GM12878 (cell line): ENCODE data around the gene PNPO. TPM values are rescaled to one million over a fixed set of nuclear protein-coding genes. Genes with fewer than 3 reads are reported as not detected.
A peak's percentile ranks its signal among the peaks of the same experiment; 100 is the strongest.

ENCODE experiments used
- ATAC-seq: fragments of 200-7000 bp; cut with Tn5 transposase; 3 replicates; pipeline ENCODE4 v1.9.1; 2020; ENCODE audit warnings: mild to moderate bottlenecking, moderate library complexity
- BruUV-seq: library from RNA; stranded (reverse); fragments of 400-500 nt; replicated peaks from 2 replicates; lab custom pipeline; 2021; lab: Mats Ljungman, UMichigan
- CTCF ChIA-PET: fragments of 300-600 bp; sonication (Branson Sonifier 250); formaldehyde crosslinking; extraction: SDS; loops from one replicate; lab custom pipeline; 2021; ENCODE audit warnings: inconsistent platforms; lab: Yijun Ruan, JAX
- POLR2A ChIA-PET: fragments of 350-600 bp; formaldehyde crosslinking; extraction: SDS; loops from one replicate; lab custom pipeline; 2021; ENCODE audit warnings: inconsistent platforms; lab: Charles Lee
- RAD21 ChIA-PET: fragments of 300-600 bp; sonication (Branson Sonifier 250); formaldehyde crosslinking; loops from one replicate; lab custom pipeline; 2023; ENCODE audit warnings: antibody characterized with exemption; ENCODE audit not compliant: unreplicated experiment; lab: Charles Lee
- SMC1A ChIA-PET: fragments of 300-600 bp; sonication (Branson Sonifier 250); formaldehyde crosslinking; loops from one replicate; lab custom pipeline; 2023; ENCODE audit not compliant: unreplicated experiment, uncharacterized antibody; lab: Charles Lee
- DNase-seq: peaks from one replicate; pipeline ENCODE4 v3.0.0-alpha.2; 2011; ENCODE audit warnings: low read depth, low spot score
- FAIRE-seq: peaks from 3 replicates; lab custom pipeline; 2011; peaks lifted over from hg19 to GRCh38; lab: Jason Lieb, UNC
- H2AFZ ChIP-seq: 2 replicates; pipeline ENCODE4 v1.6.0; 2011; ENCODE audit warnings: low read depth, low read length, control low read depth; ENCODE audit not compliant: control insufficient read depth
- H3K27ac ChIP-seq: 2 replicates; pipeline ENCODE4 v1.5.1; 2011; ENCODE audit warnings: control low read depth; ENCODE audit not compliant: control insufficient read depth, insufficient read depth
- H3K27me3 ChIP-seq, 2 experiments: replicated peaks in 1 of 2; 2 replicates each; pipeline versions ENCODE4 v1.6.0 to v1.6.1; 2011; ENCODE audit warnings: low read length in 1 of 2; ENCODE audit not compliant: control insufficient read depth in 2 of 2, insufficient read depth in 2 of 2
- H3K36me3 ChIP-seq, 2 experiments: 2 replicates each; pipeline ENCODE4 v1.5.1; 2011; ENCODE audit warnings: low read length in 1 of 2; ENCODE audit not compliant: control insufficient read depth in 2 of 2, insufficient read depth in 2 of 2
- H3K4me1 ChIP-seq: 2 replicates; pipeline ENCODE4 v1.6.1; 2011; ENCODE audit warnings: mild to moderate bottlenecking, low read length, moderate library complexity, mixed read lengths; ENCODE audit not compliant: control insufficient read depth, insufficient read depth
- H3K4me2 ChIP-seq: 2 replicates; pipeline ENCODE4 v1.6.0; 2011; ENCODE audit warnings: control low read depth; ENCODE audit not compliant: control insufficient read depth, insufficient read depth
- H3K4me3 ChIP-seq: fragments of 200-600 bp; sonication (generic); 2 replicates; pipeline ENCODE4 v1.5.1; 2016
- H3K79me2 ChIP-seq: 2 replicates; pipeline ENCODE4 v1.6.0; 2011; ENCODE audit warnings: low read length; ENCODE audit not compliant: control insufficient read depth, insufficient read depth
- H3K9ac ChIP-seq: 2 replicates; pipeline ENCODE4 v1.8.0; 2011; ENCODE audit warnings: low read length, control low read depth, mixed read lengths; ENCODE audit not compliant: control insufficient read depth, insufficient read depth
- H3K9me3 ChIP-seq: replicated peaks from 3 replicates; pipeline ENCODE4 v1.5.1; 2011; ENCODE audit warnings: mild to moderate bottlenecking, low read length; ENCODE audit not compliant: control insufficient read depth, insufficient read depth
- H4K20me1 ChIP-seq: 2 replicates; pipeline ENCODE4 v1.6.0; 2011; ENCODE audit not compliant: control insufficient read depth, insufficient read depth
- CHD4 ChIP-seq: fragments of 200-600 bp; sonication (generic); IDR thresholded peaks from 2 replicates; pipeline ENCODE4 v1.6.1; 2016; ENCODE audit warnings: mild to moderate bottlenecking
- HCFC1 ChIP-seq: fragments of 150-350 bp; IDR thresholded peaks from 2 replicates; pipeline ENCODE4 v1.6.1; 2014; ENCODE audit warnings: low read length
- LARP7 ChIP-seq: fragments of 450-650 bp; IDR thresholded peaks from 2 replicates; pipeline ENCODE4 v1.6.1; 2017; ENCODE audit warnings: mild to moderate bottlenecking
- MEF2B ChIP-seq: fragments of 450-650 bp; IDR thresholded peaks from 2 replicates; pipeline ENCODE4 v1.6.1; 2018; ENCODE audit warnings: mild to moderate bottlenecking, moderate library complexity; ENCODE audit not compliant: partially characterized antibody, poor library complexity, severe bottlenecking
- NFXL1 ChIP-seq: fragments of 450-650 bp; IDR thresholded peaks from 2 replicates; pipeline ENCODE4 v1.6.1; 2017; ENCODE audit warnings: antibody characterized with exemption, mild to moderate bottlenecking, borderline replicate concordance
- SKIL ChIP-seq: fragments of 450-650 bp; IDR thresholded peaks from 2 replicates; pipeline ENCODE4 v1.6.1; 2017; ENCODE audit warnings: mild to moderate bottlenecking, low read depth, inconsistent platforms; ENCODE audit not compliant: poor library complexity, severe bottlenecking
- SMAD1 ChIP-seq: fragments of 450-650 bp; IDR thresholded peaks from 2 replicates; pipeline ENCODE4 v1.6.1; 2018; ENCODE audit warnings: mild to moderate bottlenecking, low read depth; ENCODE audit not compliant: partially characterized antibody
- ZZZ3 ChIP-seq: IDR thresholded peaks from 2 replicates; pipeline ENCODE4 v1.6.1; 2011; ENCODE audit warnings: low read depth; ENCODE audit not compliant: control insufficient read depth, insufficient read length
- WGBS: methylation state at CpG from one replicate; pipeline ENCODE4 v1.1.6; 2016; ENCODE audit warnings: low lambda C conversion rate; ENCODE audit not compliant: insufficient replicate concordance, insufficient coverage; ENCODE audit errors: missing lambda C conversion rate; 5-methylcytosine and 5-hydroxymethylcytosine counted together
- in situ Hi-C: fragments of 300-500 bp; cut with MboI; formaldehyde crosslinking; loops from 9 replicates; pipeline ENCODE4 v1.14.3; 2018; ENCODE audit warnings: mixed read lengths
- intact Hi-C: fragments of 100-400 bp; cut with micrococcal nuclease; formaldehyde crosslinking; loops from one replicate; pipeline ENCODE4 v1.14.2; 2022; ENCODE audit not compliant: unreplicated experiment
- polyA plus RNA-seq, 11 experiments: library from polyadenylated mRNA; depleted of rRNA in 4 of 11; unstranded in 6 of 11; stranded (reverse) in 5 of 11; fragments of >200 nt; fragmentation: Nextera tagmentation in 4 of 11; fragmentation: Illumina TruSeq in 1 of 11; extraction: Ambion mirVana in 4 of 11; extraction: Trizol in 1 of 11; gene quantifications; 1 replicate in 1 of 11; 2 replicates in 10 of 11; pipeline versions ENCODE4 v1.2.1 to v1.2.3, GENCODE V29; 2011 to 2016; ENCODE audit warnings: inconsistent platforms in 2 of 11, missing spikeins in 2 of 11, low read depth in 1 of 11
- total RNA-seq, 4 experiments: library from RNA; depleted of rRNA in 3 of 4; stranded (reverse); fragments of >200 nt in 3 of 4; fragmentation: Illumina TruSeq in 1 of 4; extraction: Trizol in 1 of 4; gene quantifications; 2 replicates each; pipeline versions ENCODE4 v1.2.1 to v1.2.3, GENCODE V29; 2013 to 2021
- TF ChIP-seq, protein P1 (sequence below): IDR thresholded peaks from 2 replicates; pipeline ENCODE4 v1.6.1; 2011; ENCODE audit warnings: borderline replicate concordance, low read depth, mild to moderate bottlenecking, moderate library complexity, mixed read lengths, low read length; ENCODE audit not compliant: insufficient read depth; ENCODE audit errors: extremely low read length
- TF ChIP-seq, protein P2 (sequence below): IDR thresholded peaks from 2 replicates; pipeline ENCODE4 v1.6.1; 2012; ENCODE audit warnings: low read length, inconsistent platforms

The PNPO gene
- total and polyA plus RNA-seq, 10 of the 15 experiments (the other 5 are each of a cell fraction or from before 2014, with no cell fraction given): 13.9 to 52.6 (median 37.3) TPM

- no peak for ATAC-seq
- in situ Hi-C loops: no loop called here
- ChIA-PET CTCF (interaction anchor here (1.0 to 8.1 kb wide), 5 partner anchors 10 to 58 kb away, joined by 4 to 105 read pairs (median 15); partner anchors contain the start of genes CDK5RAP3 and PNPO), RAD21 (interaction anchor here (0.6 to 2.5 kb wide), 5 partner anchors 10 to 57 kb away, joined by 3 to 15 read pairs (median 3); partner anchors contain the start of gene CDK5RAP3), POLR2A (interaction anchor here (0.5 to 1.2 kb wide), 3 partner anchors 12 to 60 kb away, joined by 3 to 7 read pairs (median 3); no protein-coding TSS in a partner anchor), SMC1A (interaction anchor here (0.6 to 4.3 kb wide), 4 partner anchors 10 to 436 kb away, joined by 3 to 23 read pairs (median 4); no protein-coding TSS in a partner anchor)
- Histone ChIP-seq H2AFZ (no peak overlapping the region), H4K20me1 (no peaks in the 10 kb centered on the region), H3K4me2 (no peak overlapping the region), H3K79me2 (no peaks in the 10 kb centered on the region), H3K9me3 (no peaks in the 10 kb centered on the region), H3K4me3 (no peak overlapping the region), H3K27me3 (no peaks in the 10 kb centered on the region), H3K27ac (no peak overlapping the region), H3K36me3 (no peaks in the 10 kb centered on the region), H3K9ac (no peak overlapping the region), H3K4me1 (no peaks in the 10 kb centered on the region)
- intact Hi-C loops: no loop called here
- no TSS peak for BruUV-seq
- TF ChIP-seq MEF2B: peak; percentile 43
- TF ChIP-seq SMAD1: no peak
- no peak for TF ChIP-seq LARP7
- no peak for TF ChIP-seq NFXL1
- 29% methylated on average over 8 of the region's 8 CpGs for WGBS
- no peak for DNase-seq
- FAIRE-seq: no peak
These were observed 18.7 kb downstream of the PNPO start for GRCh38 chr17:47959825-47960655.

GRCh38 chr17:47961406-47961805 lies 20.0 kb downstream of the PNPO start:
- WGBS: 69% methylated on average over 6 of the region's 6 CpGs
- Histone ChIP-seq H3K4me3 (no peak overlapping the region), H3K4me1 (no peaks in the 10 kb centered on the region), H3K27ac (no peak overlapping the region), H3K79me2 (no peaks in the 10 kb centered on the region), H3K4me2 (no peak overlapping the region), H3K9me3 (no peaks in the 10 kb centered on the region), H3K27me3 (no peaks in the 10 kb centered on the region), H3K36me3 (no peaks in the 10 kb centered on the region), H4K20me1 (no peaks in the 10 kb centered on the region), H3K9ac (no peak overlapping the region), H2AFZ (no peak overlapping the region)
- ATAC-seq: no peak
- ChIA-PET POLR2A (interaction anchor here (1.0 kb wide), 1 partner anchor 10 kb away, joined by 3 read pairs; no protein-coding TSS in a partner anchor), SMC1A (interaction anchor here (1.0 to 4.3 kb wide), 4 partner anchors 9 to 15 kb away, joined by 3 to 23 read pairs (median 4); partner anchors contain the start of gene CDK5RAP3), RAD21 (interaction anchor here (1.4 kb wide), 1 partner anchor 9 kb away, joined by 3 read pairs; the partner anchor contains the start of gene CDK5RAP3), CTCF (interaction anchor here (3.6 to 8.1 kb wide), 3 partner anchors 9 to 56 kb away, joined by 15 to 105 read pairs (median 30); partner anchors contain the start of genes CDK5RAP3 and PNPO)
- FAIRE-seq: no peak
- intact Hi-C loops: no loop called here
- no TSS peak for BruUV-seq
- no peak for DNase-seq
- in situ Hi-C loops: no loop called here
- TF ChIP-seq ZZZ3: no peak
- TF ChIP-seq HCFC1: no peak
- TF ChIP-seq SKIL: no peak
- TF ChIP-seq, protein P1, sequence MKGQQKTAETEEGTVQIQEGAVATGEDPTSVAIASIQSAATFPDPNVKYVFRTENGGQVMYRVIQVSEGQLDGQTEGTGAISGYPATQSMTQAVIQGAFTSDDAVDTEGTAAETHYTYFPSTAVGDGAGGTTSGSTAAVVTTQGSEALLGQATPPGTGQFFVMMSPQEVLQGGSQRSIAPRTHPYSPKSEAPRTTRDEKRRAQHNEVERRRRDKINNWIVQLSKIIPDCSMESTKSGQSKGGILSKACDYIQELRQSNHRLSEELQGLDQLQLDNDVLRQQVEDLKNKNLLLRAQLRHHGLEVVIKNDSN: no peak
- TF ChIP-seq, protein P2, sequence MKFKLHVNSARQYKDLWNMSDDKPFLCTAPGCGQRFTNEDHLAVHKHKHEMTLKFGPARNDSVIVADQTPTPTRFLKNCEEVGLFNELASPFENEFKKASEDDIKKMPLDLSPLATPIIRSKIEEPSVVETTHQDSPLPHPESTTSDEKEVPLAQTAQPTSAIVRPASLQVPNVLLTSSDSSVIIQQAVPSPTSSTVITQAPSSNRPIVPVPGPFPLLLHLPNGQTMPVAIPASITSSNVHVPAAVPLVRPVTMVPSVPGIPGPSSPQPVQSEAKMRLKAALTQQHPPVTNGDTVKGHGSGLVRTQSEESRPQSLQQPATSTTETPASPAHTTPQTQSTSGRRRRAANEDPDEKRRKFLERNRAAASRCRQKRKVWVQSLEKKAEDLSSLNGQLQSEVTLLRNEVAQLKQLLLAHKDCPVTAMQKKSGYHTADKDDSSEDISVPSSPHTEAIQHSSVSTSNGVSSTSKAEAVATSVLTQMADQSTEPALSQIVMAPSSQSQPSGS: no peak
- TF ChIP-seq CHD4: no peak
